ENCODE results near the gene KCNK7.

- TF ChIP-seq CTCF (IDR thresholded peaks at IDR 0.05) = no peak
- no peak for TF ChIP-seq POLR2AphosphoS5 (IDR thresholded peaks at IDR 0.05; ENCODE audit: low read depth, low read length)
- TF ChIP-seq TCF7L2 (IDR thresholded peaks at IDR 0.05; ENCODE audit: low read depth, low read length) = no peak
- TF ChIP-seq REST (IDR thresholded peaks at IDR 0.05; ENCODE audit: insufficient read depth in 1 of 2, low read depth in 2 of 2, low read length in 1 of 2) = no peak
Observed at GRCh38 chr11:65599216-65599954, 3.8 kb upstream of the KCNK7 start.

Measured in Panc1 (cell line).